Neutrophil (primary cell): Measurements from ENCODE around the gene FASTKD3.

Experiments used
- H3K27ac ChIP-seq: fragments of 200-600 bp; sonication (generic); 2 replicates; pipeline ENCODE4 v1.5.1; 2016; ENCODE audit warnings: mild to moderate bottlenecking, moderate library complexity
- H3K27me3 ChIP-seq: fragments of 200-600 bp; sonication (generic); 2 replicates; pipeline ENCODE4 v1.6.0; 2016; ENCODE audit warnings: mild to moderate bottlenecking
- H3K36me3 ChIP-seq: fragments of 200-600 bp; sonication (generic); 2 replicates; pipeline ENCODE4 v1.5.1; 2017
- H3K4me1 ChIP-seq, 2 experiments: fragments of 200-600 bp in 1 of 2; sonication (generic) in 1 of 2; 1 replicate in 1 of 2; 2 replicates in 1 of 2; pipeline versions ENCODE4 v1.5.1 to v1.6.1; 2013 to 2016; ENCODE audit warnings: low read depth in 1 of 2, low read length in 1 of 2, mild to moderate bottlenecking in 1 of 2, moderate library complexity in 1 of 2; ENCODE audit not compliant: control insufficient read depth in 1 of 2, insufficient read depth in 1 of 2
- H3K4me3 ChIP-seq, 2 experiments: fragments of 200-600 bp in 1 of 2; sonication (generic) in 1 of 2; 1 replicate in 1 of 2; 2 replicates in 1 of 2; pipeline ENCODE4 v1.5.1; 2013 to 2016; ENCODE audit warnings: low read depth in 1 of 2, low read length in 1 of 2, mild to moderate bottlenecking in 1 of 2, moderate library complexity in 1 of 2
- H3K9me3 ChIP-seq: fragments of 200-600 bp; sonication (generic); 2 replicates; pipeline ENCODE4 v1.5.1; 2016
- CTCF ChIP-seq: fragments of 200-600 bp; sonication (generic); IDR thresholded peaks from 2 replicates; pipeline ENCODE4 v1.5.1; 2016; ENCODE audit warnings: antibody characterized with exemption

FASTKD3 gene

GRCh38 chr5:7842531-7842930 lies 26.3 kb downstream of the FASTKD3 start:
- Histone ChIP-seq H3K27ac (no peak overlapping the region), H3K36me3 (no peaks in the 10 kb centered on the region), H3K4me3 (no peak overlapping the region), H3K27me3 (peaks cover 41% of the 10 kb centered on the region), H3K9me3 (no peaks in the 10 kb centered on the region), H3K4me1 (no peaks in the 10 kb centered on the region)
- no peak for TF ChIP-seq CTCF

GRCh38 chr5:7837403-7837802 lies 31.4 kb downstream of the FASTKD3 start:
- TF ChIP-seq CTCF: no peak
- H3K9me3 ChIP-seq: no peaks in the 10 kb centered on the region
- H3K27ac ChIP-seq: no peak overlapping the region
- peaks cover 3% of the 10 kb centered on the region for H3K27me3 ChIP-seq
- H3K4me3 ChIP-seq: no peak overlapping the region
- no peaks in the 10 kb centered on the region for H3K36me3 ChIP-seq
- H3K4me1 ChIP-seq: no peaks in the 10 kb centered on the region

GRCh38 chr5:7834982-7835381 lies 33.8 kb downstream of the FASTKD3 start:
- no peak for TF ChIP-seq CTCF
- no peak overlapping the region for H3K27ac ChIP-seq
- no peaks in the 10 kb centered on the region for H3K4me1 ChIP-seq
- no peaks in the 10 kb centered on the region for H3K9me3 ChIP-seq
- H3K4me3 ChIP-seq: no peak overlapping the region
- no peaks in the 10 kb centered on the region for H3K36me3 ChIP-seq
- no peaks in the 10 kb centered on the region for H3K27me3 ChIP-seq

GRCh38 chr5:7828269-7828668 lies 40.6 kb downstream of the FASTKD3 start:
- Histone ChIP-seq H3K27me3 (no peaks in the 10 kb centered on the region), H3K27ac (no peak overlapping the region), H3K4me3 (no peak overlapping the region), H3K4me1 (no peaks in the 10 kb centered on the region), H3K36me3 (no peaks in the 10 kb centered on the region), H3K9me3 (no peaks in the 10 kb centered on the region)
- no peak for TF ChIP-seq CTCF

- no peak for TF ChIP-seq CTCF
- no peak overlapping the region for H3K27ac ChIP-seq
- no peaks in the 10 kb centered on the region for H3K36me3 ChIP-seq
- H3K4me1 ChIP-seq: no peaks in the 10 kb centered on the region
- no peak overlapping the region for H3K4me3 ChIP-seq
- no peaks in the 10 kb centered on the region for H3K27me3 ChIP-seq
- no peaks in the 10 kb centered on the region for H3K9me3 ChIP-seq
Measured at GRCh38 chr5:7827610-7828009, 41.2 kb downstream of the FASTKD3 start.

- TF ChIP-seq CTCF: no peak
- Histone ChIP-seq H3K27me3 (no peaks in the 10 kb centered on the region), H3K36me3 (no peaks in the 10 kb centered on the region), H3K27ac (no peak overlapping the region), H3K9me3 (no peaks in the 10 kb centered on the region), H3K4me1 (peaks cover 6% of the 10 kb centered on the region in 2 experiments), H3K4me3 (no peak overlapping the region)
Measured at GRCh38 chr5:7825630-7826029, 43.2 kb downstream of the FASTKD3 start.
